ENCODE results near the gene TMEM151B. TPM values are rescaled to one million over a fixed set of nuclear protein-coding genes. Genes with fewer than 3 reads are reported as not detected.

TMEM151B gene
- total and polyA plus RNA-seq, 7 donors, result 0.16 to 1.1 (median 0.63) TPM; not detected in 2

DNA sequence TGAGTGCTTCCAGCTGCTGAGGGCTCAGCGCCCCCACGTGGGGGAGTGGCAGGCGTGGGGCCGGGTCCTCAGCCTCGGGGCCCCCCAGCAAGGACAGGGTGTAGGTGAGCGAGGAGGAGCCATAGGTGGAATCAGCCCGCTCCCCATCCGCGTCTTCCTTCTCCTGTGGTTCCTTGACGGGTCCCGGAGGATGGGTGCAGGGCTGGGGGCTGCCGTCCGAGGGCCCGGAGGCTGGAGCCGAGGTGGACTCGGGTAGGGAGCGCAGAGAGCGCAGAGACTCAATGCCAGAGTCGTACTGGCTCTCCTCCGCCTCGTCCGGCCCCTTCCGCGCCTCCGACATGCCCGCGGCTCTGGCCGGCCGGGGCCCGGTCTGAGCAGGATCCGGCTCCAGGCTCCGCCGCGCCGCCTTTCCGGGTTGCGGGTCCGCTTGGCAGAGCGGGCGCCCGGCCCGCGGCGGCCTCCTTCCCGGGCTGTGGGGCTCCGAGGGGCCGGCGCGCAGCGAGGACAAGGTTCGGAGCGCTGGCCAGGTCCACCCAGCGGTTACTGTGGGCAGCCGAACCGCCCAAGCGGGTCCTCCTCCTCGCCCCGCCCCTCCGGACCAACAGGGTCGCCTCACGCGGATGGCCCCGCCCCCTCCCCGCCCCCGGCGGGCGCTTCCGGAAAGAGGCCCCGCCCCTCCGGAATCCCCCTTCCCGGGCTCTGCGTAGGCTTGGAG is 5.1 kb upstream of the TMEM151B start, which contains the start of gene NFKBIE:
TSS of gene NFKBIE (minus strand) at position 545 of the 715 bp plus-strand sequence. CDS start at position 340, 205 bp downstream.
- Histone ChIP-seq H3K4me3 (peak within 1 kb of the TSS; percentile 67 to 74 (median 71)), H3K4me1 (peaks cover 0 to 30% (median 29%) of the 10 kb centered on the region in 4 donors), H3K36me3 (peaks cover 0 to 2% (median 1%) of the 10 kb centered on the region in 4 donors), H3K9me3 (no peaks in the 10 kb centered on the region), H3K27me3 (peaks cover under 1 to 24% (median 17%) of the 10 kb centered on the region in 3 donors), H3K27ac (peak within 1 kb of the TSS; percentile 75 to 88 (median 87))
- peak; percentile 97 for DNase-seq
- intact Hi-C loops (cut with DNase I), result no loop called here
- TF ChIP-seq POLR2A (IDR thresholded peaks at IDR 0.05), result peak in 1 of 2 donors; percentile 14
- TF ChIP-seq, protein P1, sequence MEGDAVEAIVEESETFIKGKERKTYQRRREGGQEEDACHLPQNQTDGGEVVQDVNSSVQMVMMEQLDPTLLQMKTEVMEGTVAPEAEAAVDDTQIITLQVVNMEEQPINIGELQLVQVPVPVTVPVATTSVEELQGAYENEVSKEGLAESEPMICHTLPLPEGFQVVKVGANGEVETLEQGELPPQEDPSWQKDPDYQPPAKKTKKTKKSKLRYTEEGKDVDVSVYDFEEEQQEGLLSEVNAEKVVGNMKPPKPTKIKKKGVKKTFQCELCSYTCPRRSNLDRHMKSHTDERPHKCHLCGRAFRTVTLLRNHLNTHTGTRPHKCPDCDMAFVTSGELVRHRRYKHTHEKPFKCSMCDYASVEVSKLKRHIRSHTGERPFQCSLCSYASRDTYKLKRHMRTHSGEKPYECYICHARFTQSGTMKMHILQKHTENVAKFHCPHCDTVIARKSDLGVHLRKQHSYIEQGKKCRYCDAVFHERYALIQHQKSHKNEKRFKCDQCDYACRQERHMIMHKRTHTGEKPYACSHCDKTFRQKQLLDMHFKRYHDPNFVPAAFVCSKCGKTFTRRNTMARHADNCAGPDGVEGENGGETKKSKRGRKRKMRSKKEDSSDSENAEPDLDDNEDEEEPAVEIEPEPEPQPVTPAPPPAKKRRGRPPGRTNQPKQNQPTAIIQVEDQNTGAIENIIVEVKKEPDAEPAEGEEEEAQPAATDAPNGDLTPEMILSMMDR (IDR thresholded peaks at IDR 0.05), result no peak
- TF ChIP-seq POLR2AphosphoS5 (IDR thresholded peaks at IDR 0.05), result peak; percentile 50 to 91 (median 82)
- WGBS, 2 donors, result 1% methylated on average over 72 of the region's 72 CpGs

DNA sequence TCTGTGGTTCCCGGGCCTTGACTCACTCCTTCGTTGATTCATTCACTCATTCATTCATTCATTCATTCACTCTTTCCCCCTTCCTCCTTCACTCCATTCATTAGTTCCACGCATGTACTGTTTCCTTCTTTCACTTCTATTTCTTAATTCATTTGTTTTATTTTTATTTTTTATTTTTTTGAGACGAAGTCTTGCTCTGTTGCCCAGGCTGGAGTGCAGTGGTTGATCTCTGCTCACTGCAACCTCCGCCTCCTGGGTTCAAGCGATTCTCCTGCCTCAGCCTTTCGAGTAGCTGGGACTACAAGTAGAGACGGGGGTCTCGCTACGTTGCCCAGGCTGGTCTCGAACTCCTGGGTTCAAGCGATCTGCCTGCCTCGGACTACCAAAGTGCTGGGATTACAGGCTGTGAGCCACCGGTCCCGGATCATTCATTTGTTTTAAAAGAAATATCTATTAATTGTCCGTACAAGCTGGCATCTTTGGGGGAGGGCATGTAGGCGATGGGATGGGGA is 4.5 kb upstream of the TMEM151B start:
- WGBS, 2 donors, result 62 to 65% methylated on average over 17 of the region's 17 CpGs
- Histone ChIP-seq H3K4me3 (peak overlapping the region; percentile 67 to 74 (median 71)), H3K36me3 (no peaks in the 10 kb centered on the region), H3K9me3 (no peaks in the 10 kb centered on the region), H3K27ac (peak overlapping the region; percentile 75 to 88 (median 87)), H3K4me1 (peaks cover 0 to 36% (median 33%) of the 10 kb centered on the region in 4 donors), H3K27me3 (peaks cover 6 to 30% (median 23%) of the 10 kb centered on the region in 3 donors)
- intact Hi-C loops (cut with DNase I), result loop anchor here (2.0 kb wide), 1 partner anchor 47 kb away; the partner anchor contains the start of gene AARS2
- no peak for DNase-seq
- TF ChIP-seq, protein P1 (IDR thresholded peaks at IDR 0.05), result no peak
- TF ChIP-seq POLR2AphosphoS5 (IDR thresholded peaks at IDR 0.05) (no peak), POLR2A (IDR thresholded peaks at IDR 0.05) (no peak), EP300 (IDR thresholded peaks at IDR 0.05) (no peak)

DNA sequence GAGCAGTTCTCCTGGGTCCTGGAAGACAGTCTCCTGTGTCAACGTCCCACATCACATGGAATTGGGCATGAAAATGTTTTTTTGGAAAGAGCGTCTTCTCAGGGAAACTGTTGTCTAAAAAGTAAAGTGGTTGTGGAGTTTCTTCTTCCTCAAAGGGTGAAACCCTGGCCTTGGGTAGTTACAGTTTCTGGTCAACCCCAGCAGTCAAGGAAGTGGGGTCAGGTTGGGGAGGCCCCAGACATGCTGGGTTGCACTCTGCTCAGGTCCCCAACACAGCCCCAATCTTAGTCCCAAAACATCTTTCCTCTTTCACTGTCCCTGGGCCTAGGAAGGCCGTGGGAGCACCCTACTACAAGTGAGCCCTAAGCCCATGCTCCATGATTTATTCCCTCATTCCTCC is 3.9 kb upstream of the TMEM151B start:
- Histone ChIP-seq H3K4me3 (no peak overlapping the region), H3K4me1 (peaks cover 0 to 38% (median 33%) of the 10 kb centered on the region in 4 donors), H3K27me3 (peaks cover 10 to 35% (median 28%) of the 10 kb centered on the region in 3 donors), H3K27ac (no peak overlapping the region), H3K9me3 (no peaks in the 10 kb centered on the region), H3K36me3 (no peaks in the 10 kb centered on the region)
- no peak for DNase-seq
- TF ChIP-seq POLR2A (IDR thresholded peaks at IDR 0.05) (no peak), POLR2AphosphoS5 (IDR thresholded peaks at IDR 0.05) (no peak), EP300 (IDR thresholded peaks at IDR 0.05) (no peak)
- TF ChIP-seq, protein P1 (IDR thresholded peaks at IDR 0.05), result no peak
- WGBS, 2 donors, result 73 to 81% methylated on average over 3 of the region's 3 CpGs
- intact Hi-C loops (cut with DNase I), result loop anchor here (2.0 kb wide), 1 partner anchor 46 kb away; the partner anchor contains the start of gene AARS2

DNA sequence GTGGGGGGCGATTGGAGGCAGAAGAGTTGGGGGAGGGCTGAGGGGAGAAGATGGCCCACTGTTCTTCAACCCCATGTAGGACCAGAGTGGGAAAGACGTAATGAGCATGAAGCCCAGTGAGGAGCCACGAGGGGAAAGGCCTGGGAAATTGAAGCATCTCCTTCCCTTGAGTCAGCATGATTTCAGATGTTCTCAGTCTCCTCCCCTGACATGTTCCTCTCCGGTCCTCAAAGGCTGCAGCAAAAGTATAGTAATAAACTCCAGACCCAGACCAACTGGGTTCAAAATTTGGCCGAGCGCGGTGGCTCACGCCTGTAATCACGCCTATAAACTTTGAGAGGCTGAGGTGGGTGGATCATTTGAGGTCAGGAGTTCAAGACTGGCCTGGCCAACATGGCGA is 3.0 kb upstream of the TMEM151B start:
- H3K27me3 ChIP-seq, result peaks cover 19 to 44% (median 37%) of the 10 kb centered on the region in 3 donors
- H3K36me3 ChIP-seq, result no peaks in the 10 kb centered on the region
- 32 to 65% methylated on average over 10 of the region's 10 CpGs for WGBS, 2 donors
- H3K4me3 ChIP-seq, result no peak overlapping the region
- intact Hi-C loops (cut with DNase I), result loop anchor here (2.0 kb wide), 1 partner anchor 46 kb away; the partner anchor contains the start of gene AARS2
- TF ChIP-seq EP300 (IDR thresholded peaks at IDR 0.05), result no peak
- TF ChIP-seq, protein P1 (IDR thresholded peaks at IDR 0.05), result no peak
- no peak for TF ChIP-seq POLR2AphosphoS5 (IDR thresholded peaks at IDR 0.05)
- no peak for TF ChIP-seq POLR2A (IDR thresholded peaks at IDR 0.05)
- H3K27ac ChIP-seq, result no peak overlapping the region
- H3K4me1 ChIP-seq, result peaks cover 0 to 38% (median 33%) of the 10 kb centered on the region in 4 donors
- no peak for DNase-seq
- no peaks in the 10 kb centered on the region for H3K9me3 ChIP-seq

All from sigmoid colon (tissue), 7 donors.